HG03108 (cell line): ENCODE data around the gene PDE6B.
"Not testable (repeated sequence)": the region's sequence is repeated elsewhere in the genome, so short reads cannot be mapped to it uniquely, and the experiment has no call there.

ENCODE experiments used
- ATAC-seq: cut with Tn5 transposase; IDR thresholded peaks from one replicate; pipeline ENCODE4 v1.9.1; 2021; ENCODE audit warnings: moderate library complexity; ENCODE audit not compliant: unreplicated experiment

The PDE6B gene

DNA sequence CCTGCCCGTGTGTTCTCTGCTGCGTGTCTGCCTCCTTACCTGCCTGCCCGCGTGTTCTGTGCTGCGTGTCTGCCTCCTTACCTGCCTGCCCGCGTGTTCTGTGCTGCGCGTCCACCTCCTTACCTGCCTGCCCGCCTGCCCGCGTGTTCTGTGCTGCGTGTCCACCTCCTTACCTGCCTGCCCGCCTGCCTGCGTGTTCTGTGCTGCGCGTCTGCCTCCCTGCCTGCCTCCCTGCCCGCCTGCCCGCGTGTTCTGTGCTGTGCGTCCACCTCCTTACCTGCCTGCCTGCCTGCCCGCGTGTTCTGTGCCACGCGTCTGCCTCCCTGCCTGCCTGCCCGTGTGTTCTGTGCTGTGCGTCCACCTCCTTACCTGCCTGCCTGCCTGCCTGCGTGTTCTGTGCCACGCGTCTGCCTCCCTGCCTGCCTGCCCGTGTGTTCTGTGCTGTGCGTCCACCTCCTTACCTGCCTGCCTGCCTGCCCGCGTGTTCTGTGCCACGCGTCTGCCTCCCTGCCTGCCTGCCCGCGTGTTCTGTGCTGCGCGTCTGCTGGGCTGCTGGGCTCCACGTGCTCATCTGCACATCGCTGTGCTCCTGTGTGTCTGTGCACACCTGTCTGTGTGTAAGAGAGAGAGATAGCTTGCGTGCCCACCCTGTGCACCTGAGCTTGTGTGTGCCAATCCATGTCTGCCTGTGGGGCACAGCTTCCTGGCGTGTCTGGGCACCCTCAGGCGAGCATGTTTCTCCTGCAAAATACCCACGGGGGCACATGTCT is 9.9 kb downstream of the PDE6B start:
- not testable (repeated sequence) for ATAC-seq

DNA sequence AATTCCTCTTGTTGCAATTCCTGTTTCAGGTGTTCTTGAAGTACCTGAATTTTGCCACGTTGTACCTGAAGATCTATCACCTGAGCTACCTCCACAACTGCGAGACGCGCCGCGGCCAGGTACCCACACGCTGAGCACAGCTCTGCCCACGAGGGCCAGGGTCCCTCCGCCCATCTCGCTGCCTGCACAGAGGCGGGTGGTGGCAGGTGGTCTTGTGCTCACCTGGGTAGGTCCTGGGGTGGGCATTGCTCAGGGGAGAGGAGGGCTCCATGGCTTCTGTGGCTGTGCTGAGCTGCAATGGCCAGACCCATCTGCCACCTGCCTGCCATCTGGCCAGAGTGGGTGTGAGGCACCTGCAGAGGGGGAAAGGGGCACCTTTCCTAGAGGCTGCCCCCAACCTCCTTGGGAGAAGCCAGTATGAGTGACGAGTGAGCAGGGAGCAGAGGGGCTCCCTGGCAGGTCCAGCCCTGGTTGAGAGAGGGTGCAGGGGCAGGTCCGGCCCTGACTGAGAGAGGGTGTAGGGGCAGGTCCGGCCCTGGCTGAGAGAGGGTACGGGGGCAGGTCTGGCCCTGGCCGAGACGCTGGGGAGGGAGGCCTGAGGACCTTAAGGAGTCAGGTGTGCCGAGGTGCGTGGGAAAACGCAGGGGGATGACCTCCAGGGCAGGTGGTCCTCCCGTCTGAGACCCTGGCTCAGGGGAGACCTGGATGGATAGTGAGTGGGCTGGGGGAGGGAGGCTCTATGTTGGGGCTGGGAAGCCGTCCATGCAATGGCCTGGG is 10.7 kb downstream of the PDE6B start:
- no peak for ATAC-seq

- no peak for ATAC-seq
Observed at GRCh38 chr4:636628-637159, 11.3 kb downstream of the PDE6B start.

DNA sequence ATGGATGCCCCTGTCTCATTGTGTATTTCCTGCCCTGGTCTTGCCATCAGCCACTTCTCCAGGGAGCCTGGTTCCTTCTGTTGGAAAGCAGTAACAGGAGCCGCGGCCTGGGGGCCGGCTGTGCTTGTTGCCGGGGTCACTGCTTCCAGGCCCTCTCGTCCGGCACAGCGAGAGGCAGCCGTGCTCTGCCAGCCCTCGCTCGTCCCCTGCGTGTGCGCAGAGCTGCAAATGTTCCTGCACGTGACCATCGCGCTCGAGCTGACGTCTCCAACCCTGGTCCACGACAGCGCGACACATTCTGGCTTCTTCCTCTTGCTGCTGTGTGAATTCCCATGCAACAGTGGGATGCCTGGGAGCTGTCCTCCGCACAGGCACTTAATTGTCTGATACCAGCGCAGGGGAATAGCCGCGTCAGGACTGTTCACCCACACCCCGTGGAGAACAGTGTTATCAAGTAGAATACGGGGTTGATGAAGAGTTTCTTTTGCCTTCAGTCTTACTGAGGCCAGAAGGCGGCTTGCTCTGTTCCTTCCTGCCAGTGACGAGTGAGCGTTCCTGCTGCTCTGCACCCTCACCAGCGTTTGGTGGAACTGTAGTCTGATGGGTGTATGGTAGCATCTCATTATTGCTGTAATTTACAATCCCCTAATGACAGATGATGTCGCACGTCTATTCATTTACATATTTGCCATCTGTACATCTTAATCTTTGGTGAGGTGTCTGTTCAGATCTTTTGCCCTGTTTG is 12.3 kb downstream of the PDE6B start:
- ATAC-seq, result no peak

- ATAC-seq, result not testable (repeated sequence)
Observed at GRCh38 chr4:642366-642765, 17.0 kb downstream of the PDE6B start.

GRCh38 chr4:646460-646859 is 21.1 kb downstream of the PDE6B start:
- ATAC-seq, result no peak

GRCh38 chr4:647481-647880 is 22.1 kb downstream of the PDE6B start:
- ATAC-seq, result no peak

- ATAC-seq, result no peak
Observed at GRCh38 chr4:648579-649292, 23.4 kb downstream of the PDE6B start.

- no peak for ATAC-seq
Observed at GRCh38 chr4:649293-649625, 23.9 kb downstream of the PDE6B start.

DNA sequence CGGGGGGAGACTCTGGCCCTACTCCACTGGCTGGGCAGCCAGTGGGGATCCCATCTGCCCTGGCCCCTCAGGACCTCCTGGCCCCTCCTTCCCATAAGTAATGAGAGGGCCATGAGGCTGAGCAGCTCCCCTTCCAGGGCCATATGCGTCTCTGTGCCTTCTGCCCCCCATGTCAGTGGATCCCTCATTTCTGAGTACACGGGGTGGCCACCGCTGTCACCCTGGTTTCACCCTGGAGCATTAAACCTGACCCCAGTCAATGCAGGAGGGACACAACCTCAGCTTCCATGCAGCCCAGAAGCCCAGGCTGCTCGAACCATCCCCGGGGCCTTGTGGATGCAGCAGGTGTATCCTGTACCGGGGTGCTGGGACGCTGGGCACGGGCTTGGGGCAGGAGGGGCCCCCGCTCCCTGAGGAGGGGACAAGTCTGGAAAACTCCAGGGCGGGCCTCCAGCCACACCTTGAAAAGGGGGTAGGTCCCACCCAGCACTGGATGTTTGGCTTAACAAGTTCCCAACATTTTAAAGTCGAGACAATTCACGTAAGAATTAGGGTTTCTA is 24.5 kb downstream of the PDE6B start:
- no peak for ATAC-seq

GRCh38 chr4:650461-650860 is 25.1 kb downstream of the PDE6B start:
- ATAC-seq, result no peak

GRCh38 chr4:650951-651883 is 25.8 kb downstream of the PDE6B start:
- no peak for ATAC-seq

DNA sequence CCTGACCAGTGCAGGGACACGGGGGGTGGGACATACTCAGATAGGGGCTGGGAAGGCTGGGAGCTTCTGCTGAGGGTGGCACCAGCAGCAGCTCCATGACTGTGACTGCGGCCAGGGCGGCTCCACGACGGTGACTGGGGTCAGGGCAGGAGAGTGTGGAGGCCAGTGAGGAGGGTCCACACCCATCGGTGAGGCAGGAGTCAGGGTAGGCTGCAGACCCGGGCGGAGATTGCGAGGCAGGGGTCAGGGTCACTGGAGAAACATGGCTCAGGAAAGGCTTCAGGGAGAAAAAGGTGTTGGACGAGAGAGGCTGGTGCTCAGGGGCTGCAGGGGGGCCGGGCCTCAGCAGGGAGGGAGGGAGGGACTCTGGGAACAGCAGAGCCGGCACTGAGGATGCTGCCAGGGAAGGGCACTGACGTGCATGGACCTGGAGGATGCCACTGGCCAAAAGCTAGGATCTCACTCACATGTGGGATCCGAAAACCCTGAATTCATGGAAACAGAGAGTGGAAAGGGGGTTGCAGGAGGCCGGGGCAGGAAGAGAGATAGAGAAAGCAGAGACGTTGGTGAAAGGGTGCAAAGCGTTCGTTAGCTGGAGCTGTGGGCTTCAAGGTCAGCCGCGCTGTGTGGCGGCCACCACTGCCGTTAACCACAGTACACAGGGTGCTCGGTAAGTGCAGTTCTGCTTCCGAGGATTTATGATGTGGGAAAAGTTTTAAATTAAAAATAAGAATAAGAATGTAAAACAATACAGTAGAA is 26.7 kb downstream of the PDE6B start:
- ATAC-seq, result no peak

GRCh38 chr4:653080-653821 is 27.9 kb downstream of the PDE6B start:
- no peak for ATAC-seq

- no peak for ATAC-seq
Observed at GRCh38 chr4:653831-654502, 28.6 kb downstream of the PDE6B start.

- no peak for ATAC-seq
Observed at GRCh38 chr4:654503-654845, 29.1 kb downstream of the PDE6B start.

DNA sequence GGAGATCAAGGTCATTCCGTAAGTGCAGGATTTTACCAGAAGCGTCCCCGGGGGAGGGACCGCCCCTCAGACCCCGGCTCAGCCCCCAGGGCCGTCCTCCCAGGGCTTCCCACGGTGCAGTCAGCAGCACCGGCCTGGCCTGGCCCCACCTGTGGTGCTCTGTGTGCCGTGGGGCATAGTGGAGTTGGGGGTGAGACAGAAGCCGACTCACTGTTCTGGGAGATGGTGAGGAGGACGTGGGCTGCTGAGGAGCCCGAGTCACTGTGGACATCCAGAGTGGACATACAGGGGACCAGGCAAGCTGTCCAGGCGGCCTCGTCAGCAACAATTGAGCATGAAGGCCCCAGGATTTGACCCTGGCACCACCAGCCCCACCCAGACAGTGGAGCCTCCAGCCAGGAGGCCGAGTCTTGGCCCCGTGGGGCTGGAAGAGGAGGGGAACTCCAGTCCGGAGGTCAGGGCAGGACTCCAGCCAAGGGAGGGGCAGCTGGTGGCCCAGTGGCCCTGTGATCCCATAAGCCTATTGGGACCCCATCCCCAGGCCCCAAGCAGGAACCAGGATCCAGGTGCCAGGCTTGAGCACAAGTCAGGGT is 29.6 kb downstream of the PDE6B start:
- no peak for ATAC-seq
